Stimulated activated CD4-positive, alpha-beta T cell treated with anti-CD3 and anti-CD28 coated beads, TNF-alpha, amount 100 ng/mL, for 4 hours (primary cell): ENCODE results near the gene CASKIN2.
"Not testable (repeated sequence)": the region's sequence is repeated elsewhere in the genome, so short reads cannot be mapped to it uniquely, and the experiment has no call there.

Experiments used
- DNase-seq, 3 experiments: peaks; one replicate each; pipeline ENCODE4 v3.0.0-alpha.2; 2020; ENCODE audit warnings: low read depth in 3 of 3

Gene CASKIN2

DNA sequence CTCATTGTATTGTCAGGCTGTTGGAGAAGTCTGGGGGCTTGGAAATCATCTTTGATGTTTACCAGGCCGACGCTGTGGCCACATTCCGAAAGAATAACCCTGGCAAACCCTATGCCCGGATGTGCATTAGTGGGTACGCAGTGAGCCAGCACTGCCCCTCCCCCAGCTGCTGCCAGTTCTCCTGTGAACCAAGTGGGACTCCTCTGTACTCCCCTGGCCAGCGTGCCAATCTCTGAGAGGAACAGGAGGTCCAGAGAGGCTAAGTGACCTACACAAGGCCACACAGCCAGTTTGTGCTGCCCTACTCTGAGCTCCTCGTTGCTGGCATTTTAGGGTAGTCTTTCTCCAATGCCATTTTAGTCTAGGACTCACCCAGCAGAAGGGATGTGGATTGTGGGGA is 8.3 kb upstream of the CASKIN2 start:
- DNase-seq, result no peak

DNA sequence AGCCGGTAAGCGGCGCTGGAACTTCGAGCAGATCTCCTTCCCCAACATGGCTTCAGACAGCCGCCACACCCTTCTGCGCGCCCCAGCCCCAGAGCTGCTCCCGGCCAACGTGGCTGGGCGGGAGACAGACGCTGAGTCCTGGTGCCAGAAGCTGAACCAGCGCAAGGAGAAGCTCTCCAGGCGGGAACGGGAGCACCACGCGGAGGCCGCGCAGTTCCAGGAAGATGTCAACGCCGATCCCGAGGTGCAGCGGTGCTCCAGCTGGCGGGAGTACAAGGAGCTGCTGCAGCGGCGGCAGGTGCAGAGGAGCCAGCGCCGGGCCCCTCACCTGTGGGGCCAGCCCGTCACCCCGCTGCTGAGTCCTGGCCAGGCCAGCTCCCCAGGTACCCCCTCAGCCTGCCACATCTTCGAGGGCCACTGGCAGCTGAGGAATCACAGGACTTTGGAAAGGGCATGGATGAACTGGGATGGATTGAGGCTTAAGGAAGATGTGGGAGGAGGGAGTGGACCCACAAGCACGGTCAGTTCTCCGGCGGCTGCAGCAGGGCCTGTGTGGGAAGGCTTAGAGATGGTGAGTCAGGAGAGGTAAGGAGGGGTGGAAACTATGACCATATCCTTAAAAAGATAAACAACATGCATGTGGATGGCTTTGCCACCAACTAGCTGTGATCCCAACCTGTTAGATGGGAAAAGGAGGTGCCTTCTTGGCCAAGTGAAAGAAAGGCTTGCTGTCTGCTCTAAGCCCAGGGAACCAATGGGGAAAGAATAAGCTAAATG is 6.8 kb upstream of the CASKIN2 start:
- DNase-seq, result no peak

DNA sequence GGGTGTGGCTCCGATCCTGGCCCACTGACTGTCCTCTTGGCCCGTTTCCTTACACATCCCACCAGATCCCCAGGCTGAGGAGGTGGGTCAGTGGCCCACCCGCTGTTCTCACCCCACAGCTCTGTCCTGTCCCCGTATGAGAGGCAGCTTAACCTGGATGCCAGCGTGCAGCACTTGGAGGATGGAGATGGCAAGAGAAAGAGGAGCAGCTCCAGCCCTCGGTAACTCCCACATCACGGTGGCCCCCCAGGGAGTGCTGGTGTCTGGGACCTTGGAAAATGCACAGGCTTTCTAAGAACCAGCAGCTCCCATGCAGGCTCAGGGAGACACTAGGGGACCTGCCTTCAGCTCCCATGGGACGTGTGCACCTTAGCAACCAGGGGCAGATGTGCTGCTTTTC is 6.0 kb upstream of the CASKIN2 start:
- no peak for DNase-seq

DNA sequence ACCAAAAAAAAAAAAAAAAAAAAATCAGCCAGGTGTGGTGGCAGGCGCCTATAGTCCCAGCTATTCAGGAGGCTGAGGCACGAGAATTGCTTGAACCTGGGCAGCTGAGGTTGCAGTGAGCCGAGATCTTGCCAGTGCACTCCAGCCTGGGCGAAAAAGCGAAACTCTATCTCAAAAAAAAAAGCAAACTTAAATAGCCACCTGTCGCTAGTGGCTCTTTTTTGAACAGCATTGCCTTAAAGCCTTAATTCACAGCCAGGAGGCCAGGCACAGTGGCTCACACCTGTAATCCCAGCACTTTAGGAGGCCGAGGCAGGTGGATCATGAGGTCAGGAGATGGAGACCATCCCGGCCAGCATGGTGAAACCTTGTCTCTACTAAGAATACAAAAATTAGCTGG is 5.1 kb upstream of the CASKIN2 start:
- not testable (repeated sequence) for DNase-seq

- DNase-seq, result no peak
These were observed 3.7 kb upstream of the CASKIN2 start for GRCh38 chr17:75518983-75519537.

DNA sequence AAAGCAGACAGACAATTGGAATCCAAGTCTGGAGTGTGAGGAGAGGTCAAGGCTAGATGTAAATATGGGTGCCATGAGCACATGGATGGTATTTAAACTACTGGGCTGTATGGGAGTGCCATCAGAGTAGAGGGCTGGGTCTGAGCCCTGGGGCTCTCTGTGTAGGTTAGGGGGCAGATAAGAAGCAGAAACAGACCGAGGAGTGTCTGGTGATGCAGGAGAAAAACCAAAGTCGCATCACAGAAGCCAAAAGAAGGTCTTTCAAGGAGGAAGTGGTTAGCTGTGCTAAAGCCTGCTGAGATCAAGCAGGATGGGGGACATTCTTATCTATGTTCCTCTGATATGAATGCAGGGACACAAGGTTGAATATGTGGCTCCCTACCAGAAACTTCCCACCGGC is 2.9 kb upstream of the CASKIN2 start:
- no peak for DNase-seq

DNA sequence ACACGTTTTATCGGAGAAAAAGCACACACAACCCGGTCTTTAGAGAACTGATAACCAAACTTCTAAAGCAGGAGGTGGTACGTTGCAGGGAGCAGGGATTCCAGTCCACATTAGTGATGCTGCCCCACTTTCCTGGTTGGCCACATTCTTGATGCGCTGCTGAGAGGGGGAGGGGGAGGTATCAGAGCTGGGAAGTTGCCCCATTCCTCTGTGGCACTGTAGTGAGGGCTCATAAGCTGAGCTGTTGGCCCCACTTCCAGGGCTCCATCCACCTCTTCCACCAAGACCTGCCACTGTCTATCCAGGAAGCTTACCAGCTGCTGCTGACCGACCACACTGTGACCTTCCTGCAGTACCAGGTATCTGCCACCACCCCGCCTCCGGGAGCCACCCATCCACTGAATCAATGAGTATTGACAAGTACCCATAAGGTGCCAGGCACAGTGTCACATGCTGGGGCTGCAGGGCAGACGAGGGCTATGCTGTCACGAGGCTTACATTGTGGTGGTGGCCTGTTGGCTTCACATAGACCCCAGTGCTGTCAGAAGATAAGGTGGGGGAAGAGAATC is 2.0 kb upstream of the CASKIN2 start:
- no peak for DNase-seq

DNA sequence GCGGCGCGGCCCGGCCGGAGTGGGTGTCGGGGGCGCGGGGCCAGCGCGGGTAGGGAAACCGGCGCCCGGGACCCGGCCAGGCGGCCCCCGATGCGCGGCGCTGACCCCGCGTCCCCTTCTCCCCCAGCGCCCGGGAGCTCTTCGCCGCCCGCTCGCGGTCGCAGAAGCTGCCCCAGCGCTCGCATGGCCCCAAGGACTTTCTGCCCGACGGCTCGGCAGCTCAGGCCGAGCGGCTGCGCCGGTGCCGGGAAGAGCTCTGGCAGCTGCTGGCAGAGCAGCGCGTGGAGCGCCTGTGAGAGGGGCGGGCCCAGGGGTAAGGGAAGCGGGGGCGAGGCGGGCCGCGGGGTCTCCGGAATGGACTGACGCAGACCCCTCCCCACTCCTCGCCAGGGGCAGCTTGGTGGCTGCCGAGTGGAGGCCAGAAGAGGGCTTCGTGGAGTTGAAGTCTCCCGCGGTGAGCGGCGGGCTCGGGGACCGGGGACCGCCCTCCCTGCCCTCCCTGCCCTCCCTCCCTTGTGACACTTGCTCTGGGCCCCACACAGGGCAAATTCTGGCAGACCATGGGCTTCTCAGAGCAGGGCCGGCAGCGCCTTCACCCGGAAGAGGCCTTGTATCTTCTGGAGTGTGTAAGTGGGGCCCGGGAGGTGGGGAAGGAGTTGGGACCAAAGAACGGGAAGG is 1.4 kb upstream of the CASKIN2 start:
- DNase-seq, result peak in 1 of 3 experiments; percentile 44

DNA sequence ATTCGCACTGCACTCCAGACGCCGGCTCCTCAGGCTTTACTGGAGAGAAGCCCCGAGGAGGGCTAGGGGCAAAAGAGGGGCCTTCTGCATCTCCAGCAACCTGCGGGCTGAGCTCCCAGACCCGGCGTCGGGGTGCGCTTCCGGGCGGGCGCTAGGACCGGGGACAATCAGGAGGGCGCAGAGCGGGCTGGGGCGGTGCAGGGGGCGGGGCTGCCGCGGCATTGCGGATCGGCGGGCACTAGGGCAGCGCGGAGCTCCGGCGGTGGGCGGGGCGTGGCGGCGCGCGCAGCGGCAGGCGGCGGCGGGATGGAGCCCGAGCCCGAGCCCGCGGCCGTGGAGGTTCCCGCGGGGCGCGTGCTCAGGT is 900 bp upstream of the CASKIN2 start, which contains the start of gene TSEN54:
TSEN54 (plus strand) TSS at position 274 of the 364 bp plus-strand sequence; CDS start at position 307, 33 bp downstream.
- peak; percentile 88 to 97 (median 90) for DNase-seq

GRCh38 chr17:75514919-75515495 is 330 bp downstream of the CASKIN2 start:
- no peak for DNase-seq

- no peak for DNase-seq
These were observed 928 bp downstream of the CASKIN2 start for GRCh38 chr17:75514299-75514918.

DNA sequence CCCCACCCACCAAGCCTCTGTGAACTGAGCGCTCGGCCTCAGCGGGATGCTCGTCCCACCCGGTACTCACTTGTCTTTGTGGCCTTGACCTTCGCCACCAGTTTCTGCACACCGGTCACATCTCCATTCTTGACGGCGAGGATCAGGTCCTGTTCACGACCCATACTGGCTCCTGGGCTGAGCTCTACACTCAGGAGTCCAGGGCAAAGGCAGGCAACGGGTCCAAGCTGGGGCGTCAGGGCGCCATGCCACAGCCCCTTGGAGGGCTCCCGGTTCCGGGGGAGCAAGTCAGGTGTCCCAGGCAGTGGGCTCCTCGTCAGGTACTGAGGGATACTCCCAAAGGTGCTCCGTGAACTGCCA is 1.7 kb downstream of the CASKIN2 start:
- no peak for DNase-seq

GRCh38 chr17:75512926-75513640 is 2.3 kb downstream of the CASKIN2 start:
- DNase-seq, result no peak

- DNase-seq, result no peak
These were observed 3.4 kb downstream of the CASKIN2 start for GRCh38 chr17:75511610-75512575.

DNA sequence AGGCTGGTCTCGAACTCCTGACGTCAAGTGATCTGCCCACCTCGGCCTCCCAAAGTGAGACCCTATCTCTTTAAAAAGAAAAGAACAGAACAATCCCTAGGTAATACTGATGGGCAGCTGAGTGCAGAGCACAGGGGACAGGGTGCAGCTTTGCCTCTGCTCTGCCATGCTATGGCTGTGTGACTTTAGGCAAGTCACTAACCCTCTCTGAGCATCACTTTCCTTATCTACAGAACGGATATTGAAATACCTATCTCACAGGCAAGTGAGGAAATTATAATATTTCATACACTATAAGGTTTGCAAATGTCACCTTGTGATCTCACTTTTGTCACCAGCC is 4.1 kb downstream of the CASKIN2 start:
- no peak for DNase-seq

DNA sequence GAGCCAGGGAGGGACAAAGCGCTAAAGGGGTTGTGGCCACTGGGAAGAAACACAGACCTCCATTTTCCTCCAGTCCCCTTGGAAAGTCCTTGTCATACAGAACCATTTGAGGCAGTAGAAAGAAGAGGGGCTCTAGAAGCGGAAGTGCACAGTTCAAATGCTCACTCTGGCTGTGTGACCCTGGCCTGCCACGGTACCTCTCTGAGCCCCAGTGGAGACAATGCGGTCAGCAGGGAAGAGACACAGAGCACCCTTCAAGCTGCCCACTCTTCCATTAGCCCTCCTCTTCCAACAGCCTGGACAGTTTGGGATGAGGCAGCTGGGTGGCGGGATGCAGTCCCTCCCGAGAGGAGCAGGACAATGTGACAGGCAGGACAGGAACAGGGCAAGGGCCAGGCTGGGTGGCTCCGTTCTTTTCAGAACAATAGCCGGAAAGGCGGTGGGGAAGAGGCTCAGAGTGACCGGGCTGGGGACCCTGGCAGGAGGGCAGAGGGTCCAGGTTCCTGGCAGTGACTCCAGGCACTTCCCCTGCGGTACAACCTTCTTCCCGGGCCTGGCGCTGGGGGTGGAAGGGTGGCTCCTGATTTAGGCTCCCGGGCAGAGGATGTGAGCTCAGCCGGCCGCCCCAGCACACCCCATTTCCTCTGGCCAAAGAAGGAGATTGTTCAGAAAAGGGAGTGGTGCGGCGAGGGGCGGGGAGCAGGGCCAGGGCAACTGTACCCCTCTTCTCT is 5.6 kb downstream of the CASKIN2 start:
- no peak for DNase-seq

- DNase-seq, result no peak
These were observed 6.4 kb downstream of the CASKIN2 start for GRCh38 chr17:75508931-75509361.

DNA sequence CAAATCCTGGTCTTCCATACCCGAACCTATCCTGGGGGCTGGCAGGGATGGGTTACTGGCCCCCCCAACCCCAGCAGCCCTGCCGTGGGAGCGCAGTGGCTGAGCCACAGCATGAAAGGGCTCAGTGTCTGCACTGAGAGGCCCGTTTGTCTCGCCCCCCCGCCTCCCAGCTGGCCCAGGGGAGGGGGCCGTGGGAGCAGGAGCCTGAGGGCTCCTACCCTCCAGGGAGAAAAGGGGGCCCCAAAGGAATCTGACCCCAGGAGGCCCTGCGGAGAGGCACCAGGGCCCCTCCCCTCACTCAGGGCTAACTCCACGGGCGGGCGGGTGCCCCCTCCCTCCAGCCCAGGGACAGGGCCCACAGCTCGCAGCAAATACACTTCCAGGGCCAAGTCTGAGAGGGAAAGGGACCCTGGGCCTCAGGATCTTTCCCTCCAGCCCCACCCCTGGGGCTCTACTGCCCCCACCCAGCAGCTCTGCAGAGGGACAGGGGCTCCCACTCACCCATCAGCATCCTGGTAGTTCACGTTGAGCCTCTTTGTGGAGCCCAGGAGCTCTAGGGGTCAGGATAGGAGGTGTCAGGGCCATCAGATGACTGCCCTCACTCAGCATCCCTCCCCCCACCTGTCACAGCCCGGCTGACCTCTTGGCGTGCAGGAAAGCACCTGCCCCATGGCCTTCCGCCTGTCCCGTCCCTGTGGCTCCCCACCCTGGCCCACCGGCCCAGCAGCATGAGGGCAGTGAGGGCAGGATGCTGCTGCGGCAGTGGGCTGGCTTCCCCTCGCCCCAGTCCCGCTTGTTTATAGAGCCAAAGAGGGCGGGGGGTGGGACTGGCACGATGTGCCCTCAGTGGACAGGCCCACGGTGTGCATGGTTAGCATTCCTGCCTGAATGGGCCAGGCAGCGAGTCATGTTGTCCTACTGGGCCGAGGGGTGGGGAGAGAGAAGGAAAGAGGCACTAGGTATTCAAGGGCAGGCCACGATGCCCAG is 7.3 kb downstream of the CASKIN2 start:
- DNase-seq, result no peak
